ENCODE data around the gene SDR42E2.

Gene SDR42E2

DNA sequence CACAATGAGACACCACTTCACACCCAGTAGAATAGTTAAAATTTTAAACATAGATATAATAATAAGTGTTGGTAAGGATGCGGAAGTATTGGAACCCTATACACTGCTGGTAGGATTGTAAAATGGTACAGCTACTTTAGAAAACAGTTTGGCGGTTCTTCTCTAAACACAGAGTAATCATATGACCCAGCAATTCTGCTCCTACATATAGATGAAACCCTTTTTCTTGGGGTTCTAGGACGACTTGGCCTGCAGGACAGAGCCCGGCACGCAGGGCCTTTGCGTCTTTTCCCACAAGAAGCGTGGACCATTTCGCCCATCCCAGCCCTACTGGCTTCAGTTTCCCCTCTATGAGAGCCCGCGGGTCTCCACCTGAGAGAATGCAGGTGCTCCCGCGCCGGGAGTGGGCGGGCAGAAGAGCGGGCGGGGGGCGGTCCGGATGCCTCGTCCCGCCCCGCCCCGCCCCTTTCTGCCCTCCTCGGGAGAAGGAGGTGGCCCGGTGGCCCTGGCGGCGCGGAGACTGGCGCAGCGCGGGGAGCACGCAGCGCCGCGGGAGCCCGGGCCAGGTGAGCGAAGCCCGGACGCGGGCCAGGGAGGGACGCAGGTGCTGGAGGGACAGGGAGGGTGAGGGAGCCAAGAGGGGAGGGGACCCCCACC lies at the start of gene SDR42E2:
Gene SDR42E2 (plus strand): TSS at position 508 of the 657 bp plus-strand sequence. CDS start 3,077 bp downstream, outside the sequence.
- Histone ChIP-seq H3K27me3 (ENCODE audit: control insufficient read depth, low read length) (peaks cover 11% of the 10 kb centered on the region; the same call in 1 of the 2 replicates), H3K27ac (ENCODE audit: low read depth, low read length) (no peak within 1 kb of the TSS), H3K36me3 (ENCODE audit: control insufficient read depth, low read length) (no peaks in the 10 kb centered on the region), H4K20me1 (ENCODE audit: control insufficient read depth, insufficient read depth, low read depth, low read length) (no peaks in the 10 kb centered on the region), H3F3A (ENCODE audit: control insufficient read depth, insufficient read depth) (no peaks in the 10 kb centered on the region), H3K79me2 (ENCODE audit: control insufficient read depth, low read length) (no peaks in the 10 kb centered on the region), H3K9me3 (ENCODE audit: control insufficient read depth, insufficient read depth, low read length) (no peaks in the 10 kb centered on the region), H3K4me3 (ENCODE audit: low read length) (no peak within 1 kb of the TSS), H3K4me2 (ENCODE audit: low read length) (no peak within 1 kb of the TSS), H3K4me1 (ENCODE audit: control insufficient read depth, low read length) (no peaks in the 10 kb centered on the region), H3K9me2 (replicated peaks; ENCODE audit: control insufficient read depth, low read length) (no peaks in the 10 kb centered on the region)
- TF ChIP-seq EZH2phosphoT487 (IDR thresholded peaks at IDR 0.05; ENCODE audit: borderline replicate concordance, low read length), result no peak
- TF ChIP-seq, protein P1, sequence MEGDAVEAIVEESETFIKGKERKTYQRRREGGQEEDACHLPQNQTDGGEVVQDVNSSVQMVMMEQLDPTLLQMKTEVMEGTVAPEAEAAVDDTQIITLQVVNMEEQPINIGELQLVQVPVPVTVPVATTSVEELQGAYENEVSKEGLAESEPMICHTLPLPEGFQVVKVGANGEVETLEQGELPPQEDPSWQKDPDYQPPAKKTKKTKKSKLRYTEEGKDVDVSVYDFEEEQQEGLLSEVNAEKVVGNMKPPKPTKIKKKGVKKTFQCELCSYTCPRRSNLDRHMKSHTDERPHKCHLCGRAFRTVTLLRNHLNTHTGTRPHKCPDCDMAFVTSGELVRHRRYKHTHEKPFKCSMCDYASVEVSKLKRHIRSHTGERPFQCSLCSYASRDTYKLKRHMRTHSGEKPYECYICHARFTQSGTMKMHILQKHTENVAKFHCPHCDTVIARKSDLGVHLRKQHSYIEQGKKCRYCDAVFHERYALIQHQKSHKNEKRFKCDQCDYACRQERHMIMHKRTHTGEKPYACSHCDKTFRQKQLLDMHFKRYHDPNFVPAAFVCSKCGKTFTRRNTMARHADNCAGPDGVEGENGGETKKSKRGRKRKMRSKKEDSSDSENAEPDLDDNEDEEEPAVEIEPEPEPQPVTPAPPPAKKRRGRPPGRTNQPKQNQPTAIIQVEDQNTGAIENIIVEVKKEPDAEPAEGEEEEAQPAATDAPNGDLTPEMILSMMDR (IDR thresholded peaks at IDR 0.05; ENCODE audit: low read depth, low read length, poor library complexity, severe bottlenecking), result no peak

DNA sequence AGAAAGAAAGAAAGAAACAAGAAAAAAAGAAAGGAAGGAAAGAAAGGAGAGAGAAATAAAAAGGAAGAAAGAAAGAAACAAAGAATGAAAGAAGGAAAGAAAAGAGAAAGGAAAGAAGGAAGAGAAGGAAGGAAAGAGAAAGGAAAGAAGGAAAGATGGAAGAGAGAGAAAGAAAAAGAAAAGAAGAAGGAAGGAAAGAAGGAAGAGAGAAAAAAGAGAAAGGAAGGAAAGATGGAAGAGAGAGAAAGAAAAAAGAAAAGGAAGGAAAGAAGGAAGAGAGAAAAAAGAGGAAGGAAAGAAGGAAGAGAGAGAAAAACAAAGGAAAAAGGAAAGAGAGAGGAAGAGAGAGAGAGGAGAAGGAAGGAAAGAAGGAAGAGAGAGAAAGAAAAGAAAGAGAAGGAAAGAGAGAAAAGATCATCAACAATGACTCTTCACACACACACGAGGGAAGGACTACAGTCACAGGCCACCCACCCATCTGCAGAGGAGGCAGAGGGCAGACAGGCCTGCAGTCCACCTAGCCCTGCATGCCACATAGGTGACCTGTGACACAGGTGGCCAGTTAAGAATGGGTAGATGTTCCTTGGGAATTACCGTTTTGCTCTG lies 46.1 kb upstream of the SDR42E2 start:
- Histone ChIP-seq H3K27me3 (ENCODE audit: control insufficient read depth, low read length) (peaks cover 2% of the 10 kb centered on the region; the same call in 1 of the 2 replicates), H3K4me2 (ENCODE audit: low read length) (no peak overlapping the region), H3K4me1 (ENCODE audit: control insufficient read depth, low read length) (no peaks in the 10 kb centered on the region; the same call in 1 of the 2 replicates), H3K9me2 (replicated peaks; ENCODE audit: control insufficient read depth, low read length) (no peaks in the 10 kb centered on the region), H3K36me3 (ENCODE audit: control insufficient read depth, low read length) (no peaks in the 10 kb centered on the region), H3K9me3 (ENCODE audit: control insufficient read depth, insufficient read depth, low read length) (no peaks in the 10 kb centered on the region), H3K4me3 (ENCODE audit: low read length) (no peak overlapping the region), H4K20me1 (ENCODE audit: control insufficient read depth, insufficient read depth, low read depth, low read length) (no peaks in the 10 kb centered on the region), H3F3A (ENCODE audit: control insufficient read depth, insufficient read depth) (no peaks in the 10 kb centered on the region), H3K79me2 (ENCODE audit: control insufficient read depth, low read length) (no peaks in the 10 kb centered on the region), H3K27ac (ENCODE audit: low read depth, low read length) (no peak overlapping the region)
- no peak for TF ChIP-seq EZH2phosphoT487 (IDR thresholded peaks at IDR 0.05; ENCODE audit: borderline replicate concordance, low read length)
- TF ChIP-seq, protein P1 (IDR thresholded peaks at IDR 0.05; ENCODE audit: low read depth, low read length, poor library complexity, severe bottlenecking), result no peak

DNA sequence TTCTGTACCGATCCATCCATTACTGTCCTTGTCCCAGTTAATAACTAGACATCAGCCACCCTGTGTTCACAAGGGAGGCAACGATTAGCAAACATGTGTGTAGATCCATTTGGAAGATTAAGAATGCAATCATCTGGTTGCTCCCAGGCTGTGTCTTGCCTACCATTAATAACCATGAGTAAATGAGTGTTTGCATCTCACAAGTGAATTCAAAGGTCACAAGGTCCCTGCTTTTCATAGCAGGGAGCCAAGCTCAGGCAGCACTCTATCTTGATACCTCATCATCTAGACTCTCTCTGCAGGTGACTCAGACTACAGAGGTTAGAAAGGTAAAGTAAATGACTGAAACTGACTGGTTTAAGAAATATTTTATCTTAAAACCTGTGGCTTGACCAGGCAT lies 44.7 kb upstream of the SDR42E2 start:
- TF ChIP-seq, protein P1 (IDR thresholded peaks at IDR 0.05; ENCODE audit: low read depth, low read length, poor library complexity, severe bottlenecking), result no peak
- TF ChIP-seq EZH2phosphoT487 (IDR thresholded peaks at IDR 0.05; ENCODE audit: borderline replicate concordance, low read length), result no peak
- Histone ChIP-seq H3K4me2 (ENCODE audit: low read length) (no peak overlapping the region), H3F3A (ENCODE audit: control insufficient read depth, insufficient read depth) (no peaks in the 10 kb centered on the region), H3K4me3 (ENCODE audit: low read length) (no peak overlapping the region), H3K79me2 (ENCODE audit: control insufficient read depth, low read length) (no peaks in the 10 kb centered on the region), H3K27me3 (ENCODE audit: control insufficient read depth, low read length) (0 out of 2 replicates have a peak, but pooled peaks cover 2% of the 10 kb centered on the region), H3K36me3 (ENCODE audit: control insufficient read depth, low read length) (no peaks in the 10 kb centered on the region), H3K9me3 (ENCODE audit: control insufficient read depth, insufficient read depth, low read length) (no peaks in the 10 kb centered on the region), H3K4me1 (ENCODE audit: control insufficient read depth, low read length) (no peaks in the 10 kb centered on the region), H3K9me2 (replicated peaks; ENCODE audit: control insufficient read depth, low read length) (no peaks in the 10 kb centered on the region), H4K20me1 (ENCODE audit: control insufficient read depth, insufficient read depth, low read depth, low read length) (no peaks in the 10 kb centered on the region), H3K27ac (ENCODE audit: low read depth, low read length) (no peak overlapping the region)

Measured in DOHH2 (cell line).